K562 (cell line): ENCODE data around the gene YPEL5. TPM values are rescaled to one million over a fixed set of nuclear protein-coding genes. Genes with fewer than 3 reads are reported as not detected.

ENCODE experiments used
- polyA plus RNA-seq, 8 experiments: library from polyadenylated mRNA; depleted of rRNA in 4 of 8; stranded (reverse) in 5 of 8; unstranded in 3 of 8; fragments of >200 nt; fragmentation: Nextera tagmentation in 2 of 8; fragmentation: Illumina TruSeq in 1 of 8; extraction: Ambion mirVana in 2 of 8; extraction: Trizol in 1 of 8; gene quantifications; 2 replicates each; pipeline versions ENCODE4 v1.2.1 to v1.2.3, GENCODE V29; 2011 to 2014; ENCODE audit warnings: inconsistent platforms in 1 of 8, missing spikeins in 1 of 8
- total RNA-seq, 7 experiments: library from RNA; depleted of rRNA in 6 of 7; stranded (reverse); fragments of >200 nt in 6 of 7; fragmentation: Illumina TruSeq in 2 of 7; extraction: Trizol in 2 of 7; gene quantifications; 2 replicates each; pipeline versions ENCODE4 v1.2.1 to v1.2.3, GENCODE V29; 2011 to 2021; ENCODE audit warnings: low replicate concordance in 1 of 7
- TF ChIP-seq, protein P1 (sequence below): fragments of 450-650 bp; IDR thresholded peaks from 2 replicates; pipeline ENCODE4 v1.6.1; 2016; ENCODE audit warnings: mild to moderate bottlenecking, moderate library complexity
- TF ChIP-seq, protein P2 (sequence below), 2 experiments: fragments of 450-650 bp; IDR thresholded peaks; 2 replicates each; pipeline ENCODE4 v1.6.1; 2016; ENCODE audit warnings: mild to moderate bottlenecking in 2 of 2, borderline replicate concordance in 1 of 2, low read depth in 1 of 2, moderate library complexity in 1 of 2
- TF ChIP-seq, protein P3 (sequence below): fragments of 200-800 bp; sonication (Bioruptor generic); IDR thresholded peaks from 2 replicates; pipeline ENCODE4 v1.6.1; 2017; ENCODE audit warnings: missing genetic modification characterization, missing compliant biosample characterization

YPEL5 gene
- total and polyA plus RNA-seq, 9 of the 15 experiments (the other 6 are each of a cell fraction or from before 2014, with no cell fraction given) = 5.4 to 34.4 (median 12.3) TPM

DNA sequence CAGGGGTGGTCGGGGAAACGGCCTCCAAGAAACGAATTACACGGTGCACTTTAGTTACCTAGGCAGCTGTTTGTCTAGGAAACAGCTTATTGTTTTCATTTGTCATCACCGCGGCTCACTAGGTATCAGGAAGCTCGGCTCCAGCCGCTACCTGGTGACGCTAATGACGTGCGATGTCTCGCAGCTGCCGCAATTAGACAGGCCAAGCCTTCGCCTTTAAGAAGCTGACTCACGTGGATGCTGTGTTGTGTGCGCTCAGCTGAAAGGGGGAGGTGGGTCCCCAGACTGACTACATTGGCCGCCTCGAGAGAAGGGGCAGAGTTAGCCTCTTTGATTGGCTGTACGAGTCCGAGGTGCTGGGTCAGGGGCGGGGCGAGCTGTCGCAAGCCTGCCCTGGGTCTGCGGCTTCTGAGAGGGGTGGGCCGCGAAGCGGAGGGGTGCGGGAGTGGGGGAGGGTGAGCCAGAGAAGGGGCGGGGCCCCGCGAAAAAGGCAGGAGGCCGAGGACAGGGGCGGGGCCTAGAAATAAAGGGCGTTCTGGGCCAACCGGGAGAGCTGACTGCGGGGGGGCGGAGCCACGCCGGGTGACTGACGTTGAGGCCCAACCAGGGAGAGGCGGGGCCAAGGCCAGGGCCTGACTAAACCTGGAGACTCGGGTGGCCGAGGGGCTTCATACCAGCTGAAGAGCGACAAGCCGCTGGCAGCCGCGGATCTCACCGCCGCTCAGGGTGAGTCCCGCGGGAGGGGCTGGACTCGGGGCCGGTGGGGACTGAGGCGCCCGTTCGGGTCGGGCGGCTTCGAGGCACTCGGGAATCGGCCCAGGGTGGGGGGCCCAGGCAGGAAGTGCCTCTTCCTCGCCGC lies at the start of gene YPEL5 (continued):
- TF ChIP-seq, protein P1, sequence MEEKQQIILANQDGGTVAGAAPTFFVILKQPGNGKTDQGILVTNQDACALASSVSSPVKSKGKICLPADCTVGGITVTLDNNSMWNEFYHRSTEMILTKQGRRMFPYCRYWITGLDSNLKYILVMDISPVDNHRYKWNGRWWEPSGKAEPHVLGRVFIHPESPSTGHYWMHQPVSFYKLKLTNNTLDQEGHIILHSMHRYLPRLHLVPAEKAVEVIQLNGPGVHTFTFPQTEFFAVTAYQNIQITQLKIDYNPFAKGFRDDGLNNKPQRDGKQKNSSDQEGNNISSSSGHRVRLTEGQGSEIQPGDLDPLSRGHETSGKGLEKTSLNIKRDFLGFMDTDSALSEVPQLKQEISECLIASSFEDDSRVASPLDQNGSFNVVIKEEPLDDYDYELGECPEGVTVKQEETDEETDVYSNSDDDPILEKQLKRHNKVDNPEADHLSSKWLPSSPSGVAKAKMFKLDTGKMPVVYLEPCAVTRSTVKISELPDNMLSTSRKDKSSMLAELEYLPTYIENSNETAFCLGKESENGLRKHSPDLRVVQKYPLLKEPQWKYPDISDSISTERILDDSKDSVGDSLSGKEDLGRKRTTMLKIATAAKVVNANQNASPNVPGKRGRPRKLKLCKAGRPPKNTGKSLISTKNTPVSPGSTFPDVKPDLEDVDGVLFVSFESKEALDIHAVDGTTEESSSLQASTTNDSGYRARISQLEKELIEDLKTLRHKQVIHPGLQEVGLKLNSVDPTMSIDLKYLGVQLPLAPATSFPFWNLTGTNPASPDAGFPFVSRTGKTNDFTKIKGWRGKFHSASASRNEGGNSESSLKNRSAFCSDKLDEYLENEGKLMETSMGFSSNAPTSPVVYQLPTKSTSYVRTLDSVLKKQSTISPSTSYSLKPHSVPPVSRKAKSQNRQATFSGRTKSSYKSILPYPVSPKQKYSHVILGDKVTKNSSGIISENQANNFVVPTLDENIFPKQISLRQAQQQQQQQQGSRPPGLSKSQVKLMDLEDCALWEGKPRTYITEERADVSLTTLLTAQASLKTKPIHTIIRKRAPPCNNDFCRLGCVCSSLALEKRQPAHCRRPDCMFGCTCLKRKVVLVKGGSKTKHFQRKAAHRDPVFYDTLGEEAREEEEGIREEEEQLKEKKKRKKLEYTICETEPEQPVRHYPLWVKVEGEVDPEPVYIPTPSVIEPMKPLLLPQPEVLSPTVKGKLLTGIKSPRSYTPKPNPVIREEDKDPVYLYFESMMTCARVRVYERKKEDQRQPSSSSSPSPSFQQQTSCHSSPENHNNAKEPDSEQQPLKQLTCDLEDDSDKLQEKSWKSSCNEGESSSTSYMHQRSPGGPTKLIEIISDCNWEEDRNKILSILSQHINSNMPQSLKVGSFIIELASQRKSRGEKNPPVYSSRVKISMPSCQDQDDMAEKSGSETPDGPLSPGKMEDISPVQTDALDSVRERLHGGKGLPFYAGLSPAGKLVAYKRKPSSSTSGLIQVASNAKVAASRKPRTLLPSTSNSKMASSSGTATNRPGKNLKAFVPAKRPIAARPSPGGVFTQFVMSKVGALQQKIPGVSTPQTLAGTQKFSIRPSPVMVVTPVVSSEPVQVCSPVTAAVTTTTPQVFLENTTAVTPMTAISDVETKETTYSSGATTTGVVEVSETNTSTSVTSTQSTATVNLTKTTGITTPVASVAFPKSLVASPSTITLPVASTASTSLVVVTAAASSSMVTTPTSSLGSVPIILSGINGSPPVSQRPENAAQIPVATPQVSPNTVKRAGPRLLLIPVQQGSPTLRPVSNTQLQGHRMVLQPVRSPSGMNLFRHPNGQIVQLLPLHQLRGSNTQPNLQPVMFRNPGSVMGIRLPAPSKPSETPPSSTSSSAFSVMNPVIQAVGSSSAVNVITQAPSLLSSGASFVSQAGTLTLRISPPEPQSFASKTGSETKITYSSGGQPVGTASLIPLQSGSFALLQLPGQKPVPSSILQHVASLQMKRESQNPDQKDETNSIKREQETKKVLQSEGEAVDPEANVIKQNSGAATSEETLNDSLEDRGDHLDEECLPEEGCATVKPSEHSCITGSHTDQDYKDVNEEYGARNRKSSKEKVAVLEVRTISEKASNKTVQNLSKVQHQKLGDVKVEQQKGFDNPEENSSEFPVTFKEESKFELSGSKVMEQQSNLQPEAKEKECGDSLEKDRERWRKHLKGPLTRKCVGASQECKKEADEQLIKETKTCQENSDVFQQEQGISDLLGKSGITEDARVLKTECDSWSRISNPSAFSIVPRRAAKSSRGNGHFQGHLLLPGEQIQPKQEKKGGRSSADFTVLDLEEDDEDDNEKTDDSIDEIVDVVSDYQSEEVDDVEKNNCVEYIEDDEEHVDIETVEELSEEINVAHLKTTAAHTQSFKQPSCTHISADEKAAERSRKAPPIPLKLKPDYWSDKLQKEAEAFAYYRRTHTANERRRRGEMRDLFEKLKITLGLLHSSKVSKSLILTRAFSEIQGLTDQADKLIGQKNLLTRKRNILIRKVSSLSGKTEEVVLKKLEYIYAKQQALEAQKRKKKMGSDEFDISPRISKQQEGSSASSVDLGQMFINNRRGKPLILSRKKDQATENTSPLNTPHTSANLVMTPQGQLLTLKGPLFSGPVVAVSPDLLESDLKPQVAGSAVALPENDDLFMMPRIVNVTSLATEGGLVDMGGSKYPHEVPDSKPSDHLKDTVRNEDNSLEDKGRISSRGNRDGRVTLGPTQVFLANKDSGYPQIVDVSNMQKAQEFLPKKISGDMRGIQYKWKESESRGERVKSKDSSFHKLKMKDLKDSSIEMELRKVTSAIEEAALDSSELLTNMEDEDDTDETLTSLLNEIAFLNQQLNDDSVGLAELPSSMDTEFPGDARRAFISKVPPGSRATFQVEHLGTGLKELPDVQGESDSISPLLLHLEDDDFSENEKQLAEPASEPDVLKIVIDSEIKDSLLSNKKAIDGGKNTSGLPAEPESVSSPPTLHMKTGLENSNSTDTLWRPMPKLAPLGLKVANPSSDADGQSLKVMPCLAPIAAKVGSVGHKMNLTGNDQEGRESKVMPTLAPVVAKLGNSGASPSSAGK = peak; percentile 87
- TF ChIP-seq, protein P2, sequence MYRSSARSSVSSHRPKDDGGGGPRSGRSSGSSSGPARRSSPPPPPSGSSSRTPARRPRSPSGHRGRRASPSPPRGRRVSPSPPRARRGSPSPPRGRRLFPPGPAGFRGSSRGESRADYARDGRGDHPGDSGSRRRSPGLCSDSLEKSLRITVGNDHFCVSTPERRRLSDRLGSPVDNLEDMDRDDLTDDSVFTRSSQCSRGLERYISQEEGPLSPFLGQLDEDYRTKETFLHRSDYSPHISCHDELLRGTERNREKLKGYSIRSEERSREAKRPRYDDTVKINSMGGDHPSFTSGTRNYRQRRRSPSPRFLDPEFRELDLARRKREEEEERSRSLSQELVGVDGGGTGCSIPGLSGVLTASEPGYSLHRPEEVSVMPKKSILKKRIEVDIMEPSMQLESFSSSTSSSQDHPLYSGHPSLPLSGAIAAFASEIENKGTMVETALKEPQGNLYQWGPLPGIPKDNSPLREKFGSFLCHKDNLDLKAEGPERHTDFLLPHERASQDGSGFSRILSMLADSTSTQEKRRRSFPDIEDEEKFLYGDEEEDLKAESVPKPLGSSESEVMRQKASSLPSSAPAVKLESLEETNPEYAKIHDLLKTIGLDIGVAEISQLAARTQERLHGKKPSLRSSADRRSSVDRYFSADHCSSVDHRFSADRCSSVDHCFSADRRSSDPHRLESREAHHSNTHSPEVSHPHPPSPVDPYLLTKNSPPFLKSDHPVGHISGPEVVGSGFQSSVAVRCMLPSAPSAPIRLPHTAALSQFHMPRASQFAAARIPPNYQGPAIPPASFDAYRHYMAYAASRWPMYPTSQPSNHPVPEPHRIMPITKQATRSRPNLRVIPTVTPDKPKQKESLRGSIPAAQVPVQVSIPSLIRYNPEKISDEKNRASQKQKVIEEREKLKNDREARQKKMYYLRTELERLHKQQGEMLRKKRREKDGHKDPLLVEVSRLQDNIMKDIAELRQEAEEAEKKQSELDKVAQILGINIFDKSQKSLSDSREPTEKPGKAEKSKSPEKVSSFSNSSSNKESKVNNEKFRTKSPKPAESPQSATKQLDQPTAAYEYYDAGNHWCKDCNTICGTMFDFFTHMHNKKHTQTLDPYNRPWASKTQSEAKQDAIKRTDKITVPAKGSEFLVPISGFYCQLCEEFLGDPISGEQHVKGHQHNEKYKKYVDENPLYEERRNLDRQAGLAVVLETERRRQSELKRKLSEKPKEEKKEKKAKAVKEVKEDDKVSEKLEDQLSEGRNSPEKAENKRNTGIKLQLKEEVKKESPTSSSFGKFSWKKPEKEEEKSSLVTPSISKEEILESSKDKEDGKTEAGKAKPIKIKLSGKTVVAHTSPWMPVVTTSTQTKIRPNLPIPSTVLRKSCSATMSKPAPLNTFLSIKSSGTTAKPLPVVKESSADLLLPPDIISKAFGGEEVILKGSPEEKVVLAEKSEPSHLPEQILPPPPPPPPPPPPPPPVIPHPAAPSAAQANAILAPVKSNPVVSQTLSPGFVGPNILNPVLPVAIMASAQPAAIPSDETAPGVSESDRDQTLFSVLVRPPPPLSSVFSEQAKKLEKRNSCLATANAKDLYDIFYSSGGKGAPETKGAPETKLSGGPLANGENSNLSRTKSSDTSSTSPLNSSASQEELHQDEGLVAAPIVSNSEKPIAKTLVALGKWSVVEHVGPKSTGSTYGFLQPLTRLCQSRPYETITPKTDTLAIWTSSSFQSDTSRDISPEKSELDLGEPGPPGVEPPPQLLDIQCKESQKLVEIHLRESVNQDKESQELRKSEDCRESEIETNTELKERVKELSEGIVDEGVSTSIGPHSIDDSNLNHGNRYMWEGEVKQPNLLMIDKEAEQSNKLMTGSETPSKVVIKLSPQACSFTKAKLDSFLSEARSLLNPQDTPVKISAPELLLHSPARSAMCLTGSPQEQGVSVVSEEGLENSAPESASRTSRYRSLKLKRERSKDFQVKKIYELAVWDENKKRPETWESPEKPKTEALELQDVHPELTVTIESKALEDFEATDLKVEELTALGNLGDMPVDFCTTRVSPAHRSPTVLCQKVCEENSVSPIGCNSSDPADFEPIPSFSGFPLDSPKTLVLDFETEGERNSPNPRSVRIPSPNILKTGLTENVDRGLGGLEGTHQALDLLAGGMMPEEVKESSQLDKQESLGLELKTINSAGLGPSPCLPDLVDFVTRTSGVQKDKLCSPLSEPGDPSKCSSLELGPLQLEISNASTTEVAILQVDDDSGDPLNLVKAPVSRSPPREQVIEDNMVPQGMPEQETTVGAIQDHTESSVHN (IDR thresholded peaks at IDR 0.05; ENCODE audit: borderline replicate concordance in 1 of 2, low read depth in 1 of 2) = peak in 1 of 2 experiments; percentile 91; a peak in 2 of 4 replicates
- TF ChIP-seq, protein P3, sequence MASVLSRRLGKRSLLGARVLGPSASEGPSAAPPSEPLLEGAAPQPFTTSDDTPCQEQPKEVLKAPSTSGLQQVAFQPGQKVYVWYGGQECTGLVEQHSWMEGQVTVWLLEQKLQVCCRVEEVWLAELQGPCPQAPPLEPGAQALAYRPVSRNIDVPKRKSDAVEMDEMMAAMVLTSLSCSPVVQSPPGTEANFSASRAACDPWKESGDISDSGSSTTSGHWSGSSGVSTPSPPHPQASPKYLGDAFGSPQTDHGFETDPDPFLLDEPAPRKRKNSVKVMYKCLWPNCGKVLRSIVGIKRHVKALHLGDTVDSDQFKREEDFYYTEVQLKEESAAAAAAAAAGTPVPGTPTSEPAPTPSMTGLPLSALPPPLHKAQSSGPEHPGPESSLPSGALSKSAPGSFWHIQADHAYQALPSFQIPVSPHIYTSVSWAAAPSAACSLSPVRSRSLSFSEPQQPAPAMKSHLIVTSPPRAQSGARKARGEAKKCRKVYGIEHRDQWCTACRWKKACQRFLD (CRISPR knock-in tag) = no peak; the same call in 1 of the 2 replicates
